ENCODE data around the gene CABLES1. TPM values are rescaled to one million over a fixed set of nuclear protein-coding genes. Genes with fewer than 3 reads are reported as not detected.
"Not testable (repeated sequence)": the region's sequence is repeated elsewhere in the genome, so short reads cannot be mapped to it uniquely, and the experiment has no call there.

Gene CABLES1
- total RNA-seq, 2 donors from 2014 or later = 9.9 to 16.7 TPM

DNA sequence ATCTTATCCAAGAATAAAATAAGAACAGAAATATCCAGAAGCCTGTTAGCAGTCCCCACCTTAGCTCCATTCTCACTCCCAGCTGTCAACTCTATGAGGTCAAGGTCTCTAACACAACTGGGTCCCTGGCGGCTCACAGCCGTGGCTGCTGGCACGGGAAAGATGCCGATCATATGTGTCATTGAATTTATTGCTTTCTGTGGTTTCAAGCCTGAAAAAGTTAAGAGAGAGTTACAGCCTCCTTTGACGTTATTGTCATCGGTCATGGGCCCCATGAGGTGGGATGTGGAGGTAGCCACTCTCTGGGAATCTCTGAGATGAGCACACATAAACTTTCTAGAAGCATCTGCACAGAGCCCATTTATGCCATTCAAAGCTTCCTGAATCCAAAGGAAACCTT, 28.7 kb upstream of the CABLES1 start:
- DNase-seq = no peak
- H3K9me3 Mint-ChIP-seq = peaks cover 1% of the 10 kb centered on the region
- TF ChIP-seq CTCF (conservative IDR thresholded peaks at IDR 0.05) = no peak
- H3K4me3 Mint-ChIP-seq = no peak overlapping the region
- H3K9me3 ChIP-seq (ENCODE audit: control insufficient read depth, low read length) = no peaks in the 10 kb centered on the region
- H3K4me1 Mint-ChIP-seq = no peaks in the 10 kb centered on the region
- 72 to 82% methylated on average over 3 to 6 of the region's 6 CpGs for WGBS, 2 experiments (ENCODE audit: insufficient coverage in 1 of 2, insufficient read length in 1 of 2)
- H3K27me3 Mint-ChIP-seq (ENCODE audit: insufficient read depth) = peaks cover 5% of the 10 kb centered on the region
- H3K27me3 ChIP-seq (ENCODE audit: control insufficient read depth, insufficient read depth, low read length, poor library complexity, severe bottlenecking) = no peaks in the 10 kb centered on the region
- H3K4me3 ChIP-seq (ENCODE audit: low read length) = no peak overlapping the region
- no peaks in the 10 kb centered on the region for H3K36me3 Mint-ChIP-seq (ENCODE audit: low read depth)
- H3K36me3 ChIP-seq (ENCODE audit: control insufficient read depth, insufficient read depth, low read length) = no peaks in the 10 kb centered on the region
- H3K9ac ChIP-seq (ENCODE audit: extremely low read depth, low read length, poor library complexity, severe bottlenecking) = no peak overlapping the region
- no peaks in the 10 kb centered on the region for H3K4me1 ChIP-seq (ENCODE audit: control insufficient read depth, insufficient read depth, low read length)
- H3K27ac Mint-ChIP-seq = no peak overlapping the region
- no peak overlapping the region for H3K27ac ChIP-seq (ENCODE audit: low read depth, low read length)

DNA sequence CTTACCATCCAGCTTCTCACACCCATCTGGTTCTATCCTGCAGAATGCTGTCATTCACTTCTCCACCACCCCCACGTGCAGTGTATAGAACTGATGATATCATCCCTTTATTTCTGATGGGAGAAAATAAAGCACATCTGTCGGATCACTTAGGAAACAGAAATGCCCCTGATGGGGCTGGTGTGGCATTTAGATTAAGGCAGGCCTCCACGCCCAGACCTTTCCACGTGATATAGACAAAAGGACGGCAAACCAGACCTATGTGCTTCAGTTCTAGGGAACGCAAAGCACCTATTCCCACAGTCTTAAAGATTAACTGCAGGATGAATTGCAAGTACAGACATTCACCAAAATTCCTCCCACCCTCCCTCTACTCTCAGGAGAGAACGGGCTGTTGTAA, 27.6 kb upstream of the CABLES1 start:
- Histone ChIP-seq H3K9me3 (ENCODE audit: control insufficient read depth, low read length) (no peaks in the 10 kb centered on the region), H3K9ac (ENCODE audit: extremely low read depth, low read length, poor library complexity, severe bottlenecking) (no peak overlapping the region), H3K27ac (ENCODE audit: low read depth, low read length) (no peak overlapping the region), H3K4me1 (ENCODE audit: control insufficient read depth, insufficient read depth, low read length) (no peaks in the 10 kb centered on the region), H3K27me3 (ENCODE audit: control insufficient read depth, insufficient read depth, low read length, poor library complexity, severe bottlenecking) (no peaks in the 10 kb centered on the region), H3K4me3 (ENCODE audit: low read length) (no peak overlapping the region), H3K36me3 (ENCODE audit: control insufficient read depth, insufficient read depth, low read length) (no peaks in the 10 kb centered on the region)
- Mint-ChIP-seq H3K9me3 (peaks cover 1% of the 10 kb centered on the region), H3K27ac (no peak overlapping the region), H3K4me1 (no peaks in the 10 kb centered on the region), H3K4me3 (no peak overlapping the region), H3K36me3 (ENCODE audit: low read depth) (no peaks in the 10 kb centered on the region), H3K27me3 (ENCODE audit: insufficient read depth) (peaks cover 5% of the 10 kb centered on the region)
- no peak for DNase-seq
- no peak for TF ChIP-seq CTCF (conservative IDR thresholded peaks at IDR 0.05)
- WGBS, 2 experiments (ENCODE audit: insufficient coverage in 1 of 2, insufficient read length in 1 of 2) = 82 to 86% methylated on average over 4 to 7 of the region's 7 CpGs

DNA sequence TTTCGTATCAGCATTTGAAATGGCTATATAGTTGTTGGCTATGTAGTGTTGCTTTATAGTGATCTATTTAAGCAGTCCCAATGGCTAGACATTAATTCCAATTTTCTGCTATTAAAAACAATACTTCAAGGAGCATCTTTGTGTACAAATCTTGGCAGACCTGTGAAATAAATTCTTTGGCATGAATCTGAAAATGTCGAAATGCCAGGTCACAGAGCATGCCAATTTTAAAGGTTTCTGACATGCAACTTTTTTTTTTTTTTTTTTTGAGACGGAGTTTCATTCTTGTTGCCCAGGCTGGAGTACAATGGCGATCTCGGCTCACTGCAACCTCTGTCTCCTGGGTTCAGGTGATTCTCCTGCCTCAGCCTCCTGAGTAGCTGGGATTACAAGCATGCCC, 26.8 kb upstream of the CABLES1 start:
- no peaks in the 10 kb centered on the region for H3K36me3 Mint-ChIP-seq (ENCODE audit: low read depth)
- H3K27me3 Mint-ChIP-seq (ENCODE audit: insufficient read depth) = peaks cover 5% of the 10 kb centered on the region
- H3K4me3 ChIP-seq (ENCODE audit: low read length) = no peak overlapping the region
- no peak overlapping the region for H3K27ac ChIP-seq (ENCODE audit: low read depth, low read length)
- H3K4me1 ChIP-seq (ENCODE audit: control insufficient read depth, insufficient read depth, low read length) = no peaks in the 10 kb centered on the region
- no peaks in the 10 kb centered on the region for H3K36me3 ChIP-seq (ENCODE audit: control insufficient read depth, insufficient read depth, low read length)
- WGBS, 2 experiments (ENCODE audit: insufficient coverage in 1 of 2, insufficient read length in 1 of 2) = 88 to 91% methylated on average over 3 to 4 of the region's 5 CpGs
- no peak overlapping the region for H3K9ac ChIP-seq (ENCODE audit: extremely low read depth, low read length, poor library complexity, severe bottlenecking)
- no peaks in the 10 kb centered on the region for H3K4me1 Mint-ChIP-seq
- no peaks in the 10 kb centered on the region for H3K27me3 ChIP-seq (ENCODE audit: control insufficient read depth, insufficient read depth, low read length, poor library complexity, severe bottlenecking)
- peaks cover 1% of the 10 kb centered on the region for H3K9me3 Mint-ChIP-seq
- TF ChIP-seq CTCF (conservative IDR thresholded peaks at IDR 0.05) = no peak
- H3K27ac Mint-ChIP-seq = no peak overlapping the region
- H3K9me3 ChIP-seq (ENCODE audit: control insufficient read depth, low read length) = no peaks in the 10 kb centered on the region
- DNase-seq = no peak
- H3K4me3 Mint-ChIP-seq = no peak overlapping the region

- not testable (repeated sequence) for H3K27me3 ChIP-seq (ENCODE audit: control insufficient read depth, insufficient read depth, low read length, poor library complexity, severe bottlenecking); H3K36me3 ChIP-seq (ENCODE audit: control insufficient read depth, insufficient read depth, low read length); H3K9me3 Mint-ChIP-seq; H3K4me3 Mint-ChIP-seq; H3K9ac ChIP-seq (ENCODE audit: extremely low read depth, low read length, poor library complexity, severe bottlenecking); DNase-seq; H3K4me3 ChIP-seq (ENCODE audit: low read length); H3K4me1 Mint-ChIP-seq; H3K9me3 ChIP-seq (ENCODE audit: control insufficient read depth, low read length); H3K27ac Mint-ChIP-seq; H3K36me3 Mint-ChIP-seq (ENCODE audit: low read depth); H3K4me1 ChIP-seq (ENCODE audit: control insufficient read depth, insufficient read depth, low read length); H3K27me3 Mint-ChIP-seq (ENCODE audit: insufficient read depth); H3K27ac ChIP-seq (ENCODE audit: low read depth, low read length)
- WGBS, 2 experiments (ENCODE audit: insufficient coverage in 1 of 2, insufficient read length in 1 of 2) = 92 to 94% methylated on average over 8 to 9 of the region's 9 CpGs
Observed at GRCh38 chr18:23109163-23109562, 26.1 kb upstream of the CABLES1 start.
